Measurements from ENCODE around the gene DDX39B. TPM values are rescaled to one million over a fixed set of nuclear protein-coding genes. Genes with fewer than 3 reads are reported as not detected.

The DDX39B gene
- total and polyA plus RNA-seq, 9 of the 15 experiments (the other 6 are each of a cell fraction or from before 2014, with no cell fraction given) = 479 to 869 (median 592) TPM

- TF ChIP-seq MNT (conservative IDR thresholded peaks at IDR 0.05) (peak in 1 of 2 experiments; percentile 32; a peak in 1 of 4 replicates), PHTF2 (CRISPR knock-in tag; IDR thresholded peaks at IDR 0.05) (no peak), CC2D1A (IDR thresholded peaks at IDR 0.05) (no peak), PHB2 (IDR thresholded peaks at IDR 0.05; ENCODE audit: low read depth) (no peak), BDP1 (IDR thresholded peaks at IDR 0.05; ENCODE audit: insufficient read depth, insufficient read length) (no peak), ZNF77 (CRISPR knock-in tag; IDR thresholded peaks at IDR 0.05) (no peak), MTA2 (IDR thresholded peaks at IDR 0.05; ENCODE audit: low read depth) (no peak), HDAC6 (IDR thresholded peaks at IDR 0.05; ENCODE audit: low read depth, low read length) (no peak), NCOA1 (IDR thresholded peaks at IDR 0.05; ENCODE audit: low read depth) (peak; percentile 24; the same call in 1 of the 2 replicates), HCFC1 (IDR thresholded peaks at IDR 0.05; ENCODE audit: low read depth, low read length) (no peak), CBX1 (IDR thresholded peaks at IDR 0.05; ENCODE audit: low read depth) (no peak), REST (IDR thresholded peaks at IDR 0.05; ENCODE audit: borderline replicate concordance) (no peak), REST (CRISPR knock-in tag; IDR thresholded peaks at IDR 0.05; ENCODE audit: low read depth) (no peak), PATZ1 (CRISPR knock-in tag; IDR thresholded peaks at IDR 0.05; ENCODE audit: borderline replicate concordance) (peak; percentile 86; the same call in 1 of the 2 replicates), PURB (CRISPR knock-in tag; IDR thresholded peaks at IDR 0.05; ENCODE audit: low read depth) (no peak), ARNT (IDR thresholded peaks at IDR 0.05) (no peak), PPARD (CRISPR knock-in tag; IDR thresholded peaks at IDR 0.05) (no peak)
Measured at GRCh38 chr6:31558631-31559500, 17.1 kb upstream of the DDX39B start (continued).
